ENCODE results near the gene CEP170B. TPM values are rescaled to one million over a fixed set of nuclear protein-coding genes. Genes with fewer than 3 reads are reported as not detected.
"Not testable (repeated sequence)": the region's sequence is repeated elsewhere in the genome, so short reads cannot be mapped to it uniquely, and the experiment has no call there.

CEP170B gene
- total RNA-seq, 1 donor from 2014 or later, result 80.4 TPM

DNA sequence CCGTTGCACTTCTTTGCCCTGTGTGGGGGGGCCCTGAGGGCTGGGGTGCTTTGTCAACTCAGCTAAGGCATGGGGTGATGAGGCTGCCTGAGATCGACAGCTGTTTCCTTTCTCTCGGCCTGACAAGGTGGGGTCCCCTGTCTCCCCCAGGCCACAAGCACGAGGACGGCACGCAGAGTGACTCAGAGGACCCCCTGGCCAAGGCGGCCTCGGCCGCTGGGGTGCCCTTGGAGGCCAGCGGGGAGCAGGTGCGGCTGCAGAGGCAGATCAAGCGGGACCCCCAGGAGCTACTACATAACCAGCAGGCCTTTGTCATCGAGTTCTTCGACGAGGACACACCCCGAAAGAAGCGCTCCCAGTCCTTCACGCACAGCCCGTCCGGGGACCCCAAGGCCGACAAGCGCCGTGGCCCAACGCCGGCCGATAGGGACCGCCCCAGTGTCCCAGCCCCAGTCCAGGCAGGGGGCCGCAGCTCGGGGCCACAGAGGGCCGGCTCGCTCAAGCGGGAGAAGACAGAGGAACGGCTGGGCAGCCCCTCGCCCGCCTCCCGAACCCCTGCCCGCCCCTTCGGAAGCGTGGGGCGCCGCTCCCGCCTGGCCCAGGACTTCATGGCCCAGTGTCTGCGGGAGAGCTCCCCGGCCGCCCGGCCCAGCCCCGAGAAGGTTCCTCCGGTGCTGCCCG, 18.8 kb downstream of the CEP170B start:
- peak; percentile 18 for DNase-seq
- TF ChIP-seq, protein P1, sequence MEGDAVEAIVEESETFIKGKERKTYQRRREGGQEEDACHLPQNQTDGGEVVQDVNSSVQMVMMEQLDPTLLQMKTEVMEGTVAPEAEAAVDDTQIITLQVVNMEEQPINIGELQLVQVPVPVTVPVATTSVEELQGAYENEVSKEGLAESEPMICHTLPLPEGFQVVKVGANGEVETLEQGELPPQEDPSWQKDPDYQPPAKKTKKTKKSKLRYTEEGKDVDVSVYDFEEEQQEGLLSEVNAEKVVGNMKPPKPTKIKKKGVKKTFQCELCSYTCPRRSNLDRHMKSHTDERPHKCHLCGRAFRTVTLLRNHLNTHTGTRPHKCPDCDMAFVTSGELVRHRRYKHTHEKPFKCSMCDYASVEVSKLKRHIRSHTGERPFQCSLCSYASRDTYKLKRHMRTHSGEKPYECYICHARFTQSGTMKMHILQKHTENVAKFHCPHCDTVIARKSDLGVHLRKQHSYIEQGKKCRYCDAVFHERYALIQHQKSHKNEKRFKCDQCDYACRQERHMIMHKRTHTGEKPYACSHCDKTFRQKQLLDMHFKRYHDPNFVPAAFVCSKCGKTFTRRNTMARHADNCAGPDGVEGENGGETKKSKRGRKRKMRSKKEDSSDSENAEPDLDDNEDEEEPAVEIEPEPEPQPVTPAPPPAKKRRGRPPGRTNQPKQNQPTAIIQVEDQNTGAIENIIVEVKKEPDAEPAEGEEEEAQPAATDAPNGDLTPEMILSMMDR (IDR thresholded peaks at IDR 0.05; ENCODE audit: partially characterized antibody, unreplicated experiment), result no peak
- Mint-ChIP-seq H3K4me1 (ENCODE audit: low read depth, unreplicated experiment) (peaks cover 15% of the 10 kb centered on the region), H3K9me3 (ENCODE audit: unreplicated experiment) (peaks cover 21% of the 10 kb centered on the region), H3K36me3 (ENCODE audit: unreplicated experiment) (no peaks in the 10 kb centered on the region), H3K27me3 (ENCODE audit: unreplicated experiment) (peaks cover 21% of the 10 kb centered on the region), H3K27ac (ENCODE audit: unreplicated experiment) (no peak overlapping the region), H3K4me3 (ENCODE audit: unreplicated experiment) (no peak overlapping the region)

DNA sequence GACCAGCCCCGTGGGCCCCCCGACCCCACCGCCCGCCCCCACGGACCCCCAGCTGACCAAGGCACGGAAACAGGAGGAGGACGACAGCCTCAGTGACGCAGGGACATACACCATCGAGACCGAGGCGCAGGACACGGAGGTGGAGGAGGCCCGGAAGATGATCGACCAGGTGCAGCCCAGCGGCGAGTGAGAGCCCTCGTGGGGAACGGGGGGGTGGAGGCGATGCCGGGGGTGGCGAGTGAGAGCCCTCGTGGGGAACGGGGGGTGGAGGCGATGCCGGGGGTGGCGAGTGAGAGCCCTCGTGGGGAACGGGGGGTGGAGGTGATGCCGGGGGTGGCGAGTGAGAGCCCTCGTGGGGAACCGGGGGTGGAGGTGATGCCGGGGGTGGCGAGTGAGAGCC, 19.3 kb downstream of the CEP170B start:
- DNase-seq, result peak; percentile 23
- not testable (repeated sequence) for H3K27ac Mint-ChIP-seq (ENCODE audit: unreplicated experiment); H3K4me1 Mint-ChIP-seq (ENCODE audit: low read depth, unreplicated experiment); H3K4me3 Mint-ChIP-seq (ENCODE audit: unreplicated experiment); H3K36me3 Mint-ChIP-seq (ENCODE audit: unreplicated experiment)
- H3K9me3 Mint-ChIP-seq (ENCODE audit: unreplicated experiment), result peaks cover 18% of the 10 kb centered on the region
- peaks cover 17% of the 10 kb centered on the region for H3K27me3 Mint-ChIP-seq (ENCODE audit: unreplicated experiment)

DNA sequence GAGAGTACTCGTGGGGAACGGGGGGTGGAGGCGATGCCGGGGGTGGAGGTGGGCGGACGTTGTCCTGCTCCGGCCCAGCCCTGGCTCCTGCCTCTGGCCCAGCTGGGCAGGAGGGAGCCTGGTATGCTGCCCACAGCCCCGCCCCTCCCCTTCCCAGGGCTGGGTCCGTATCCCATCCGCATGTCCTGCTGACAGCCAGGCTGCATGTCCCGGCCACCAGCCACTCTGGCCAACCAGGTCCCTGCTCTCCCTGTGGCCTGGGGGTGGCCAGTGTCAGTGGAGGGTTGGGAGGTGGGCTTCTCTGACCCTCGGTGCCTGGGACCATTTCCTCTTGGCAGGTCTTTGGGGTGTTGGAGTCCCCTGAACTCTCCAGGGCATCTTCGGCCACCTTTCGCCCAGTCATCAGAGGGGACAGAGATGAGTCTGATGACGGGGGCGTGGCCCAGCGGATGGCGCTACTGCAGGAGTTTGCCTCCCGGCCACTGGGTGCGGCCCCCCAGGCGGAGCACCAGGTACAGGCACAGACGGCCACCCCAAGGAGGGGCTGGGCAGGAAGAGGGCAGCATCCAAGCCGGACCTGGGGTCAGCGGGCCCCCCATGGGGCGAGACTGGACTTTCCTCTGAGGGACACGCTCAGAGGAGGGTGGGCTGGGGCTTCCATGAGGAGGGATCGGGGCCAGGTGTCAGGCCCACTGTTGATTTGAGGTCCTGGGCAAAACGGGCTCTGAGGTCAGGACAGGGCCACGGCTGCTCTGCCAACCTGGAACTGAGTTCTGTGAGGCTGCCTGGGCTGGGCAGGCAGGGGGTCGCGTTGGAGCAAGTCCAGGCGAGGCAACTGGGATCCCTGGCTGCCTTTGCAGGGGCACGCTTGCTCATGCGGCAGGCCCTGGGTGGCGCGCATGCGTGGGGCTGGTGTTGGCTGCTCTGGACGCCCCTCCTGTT, 20.2 kb downstream of the CEP170B start:
- Mint-ChIP-seq H3K27me3 (ENCODE audit: unreplicated experiment) (peaks cover 16% of the 10 kb centered on the region), H3K27ac (ENCODE audit: unreplicated experiment) (no peak overlapping the region), H3K36me3 (ENCODE audit: unreplicated experiment) (no peaks in the 10 kb centered on the region), H3K4me1 (ENCODE audit: low read depth, unreplicated experiment) (peaks cover 10% of the 10 kb centered on the region), H3K4me3 (ENCODE audit: unreplicated experiment) (no peak overlapping the region), H3K9me3 (ENCODE audit: unreplicated experiment) (peaks cover 18% of the 10 kb centered on the region)
- TF ChIP-seq, protein P1 (IDR thresholded peaks at IDR 0.05; ENCODE audit: partially characterized antibody, unreplicated experiment), result no peak
- DNase-seq, result no peak

DNA sequence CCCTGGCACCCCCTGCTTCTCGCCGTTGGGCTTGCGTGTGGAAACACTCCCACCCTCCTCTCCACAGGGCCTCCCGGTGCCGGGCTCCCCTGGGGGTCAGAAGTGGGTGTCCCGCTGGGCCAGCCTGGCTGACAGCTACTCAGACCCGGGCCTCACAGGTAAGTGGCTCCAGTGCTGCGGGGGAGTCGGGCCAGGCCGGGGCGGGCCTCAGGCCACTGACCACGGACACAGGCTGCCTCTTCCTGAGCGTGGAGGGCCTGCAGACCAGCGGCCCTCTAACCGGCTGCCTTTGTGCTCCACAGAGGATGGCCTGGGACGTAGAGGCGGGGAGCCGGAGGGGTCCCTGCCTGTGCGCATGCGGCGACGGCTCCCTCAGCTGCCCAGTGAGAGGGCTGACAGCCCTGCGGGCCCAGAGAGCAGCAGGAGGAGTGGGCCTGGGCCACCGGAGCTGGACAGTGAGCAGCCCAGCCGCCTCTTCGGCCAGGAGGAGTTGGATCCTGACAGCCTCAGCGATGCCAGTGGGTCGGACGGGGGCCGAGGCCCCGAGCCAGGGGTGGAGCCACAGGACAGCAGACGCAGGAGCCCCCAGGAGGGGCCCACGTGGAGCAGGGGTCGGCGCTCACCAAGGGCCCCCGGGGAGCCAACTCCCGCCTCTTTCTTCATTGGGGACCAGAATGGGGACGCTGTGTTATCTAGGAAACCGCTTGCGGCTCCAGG, 21.1 kb downstream of the CEP170B start:
- peak; percentile 13 for DNase-seq
- Mint-ChIP-seq H3K4me1 (ENCODE audit: low read depth, unreplicated experiment) (peaks cover 5% of the 10 kb centered on the region), H3K36me3 (ENCODE audit: unreplicated experiment) (no peaks in the 10 kb centered on the region), H3K4me3 (ENCODE audit: unreplicated experiment) (no peak overlapping the region), H3K27me3 (ENCODE audit: unreplicated experiment) (peaks cover 8% of the 10 kb centered on the region), H3K9me3 (ENCODE audit: unreplicated experiment) (peaks cover 11% of the 10 kb centered on the region), H3K27ac (ENCODE audit: unreplicated experiment) (no peak overlapping the region)
- TF ChIP-seq, protein P1 (IDR thresholded peaks at IDR 0.05; ENCODE audit: partially characterized antibody, unreplicated experiment), result no peak

Measured in glutamatergic neuron (in vitro differentiated cells).